HCT116 (cell line): ENCODE results near the gene CA10. TPM values are rescaled to one million over a fixed set of nuclear protein-coding genes. Genes with fewer than 3 reads are reported as not detected.

Experiments
- ATAC-seq: fragments of 200-7000 bp; cut with Tn5 transposase; 2 replicates; pipeline ENCODE4 v1.9.1; 2020; ENCODE audit warnings: mild to moderate bottlenecking, moderate library complexity
- BruUV-seq: library from RNA; stranded (reverse); fragments of 400-500 nt; replicated peaks from 2 replicates; lab custom pipeline; 2021; lab: Mats Ljungman, UMichigan
- CTCF ChIA-PET: fragments of 300-600 bp; sonication (Branson Sonifier 250); formaldehyde crosslinking; loops from one replicate; lab custom pipeline; 2021; ENCODE audit warnings: antibody characterized with exemption; lab: Charles Lee
- POLR2A ChIA-PET: fragments of 300-600, 350-600 bp; sonication (Branson Sonifier 250); formaldehyde crosslinking; loops from one replicate; lab custom pipeline; 2021; ENCODE audit warnings: antibody characterized with exemption; lab: Charles Lee
- RAD21 ChIA-PET, 2 experiments: fragments of 300-600 bp; sonication (Branson Sonifier 250); formaldehyde crosslinking; loops; one replicate each; lab custom pipeline; 2023; ENCODE audit warnings: low total read pairs in 2 of 2; ENCODE audit not compliant: uncharacterized antibody in 2 of 2, unreplicated experiment in 2 of 2, low non-redundant PET in 1 of 2; lab: Charles Lee
- DNase-seq: peaks from one replicate; pipeline ENCODE4 v3.0.0-alpha.2; 2010; ENCODE audit warnings: low read depth, low spot score
- H2AFZ ChIP-seq: fragments of 200-600 bp; shearing (Covaris generic), sonication (generic); 2 replicates; pipeline ENCODE4 v1.6.1; 2017; ENCODE audit warnings: low read depth, mixed run types, mixed read lengths, antibody characterized with exemption, low read length; ENCODE audit not compliant: poor library complexity, severe bottlenecking
- H3K27ac ChIP-seq: 2 replicates; pipeline ENCODE4 v1.5.1; 2012; ENCODE audit warnings: low read depth, low read length
- H3K27me3 ChIP-seq: fragments of 200-600 bp; sonication (generic); 2 replicates; pipeline ENCODE4 v1.6.1; 2016; ENCODE audit warnings: mixed run types, low read length, mixed read lengths; ENCODE audit not compliant: insufficient read depth
- H3K36me3 ChIP-seq, 2 experiments: fragments of 200-500 bp in 1 of 2; fragments of 200-600 bp in 1 of 2; sonication (Bioruptor generic) in 1 of 2; sonication (generic) in 1 of 2; 2 replicates each; pipeline versions ENCODE4 v1.5.1 to v1.6.1; 2014 to 2016; ENCODE audit warnings: low read length in 2 of 2, inconsistent platforms in 1 of 2, mixed read lengths in 1 of 2, mixed run types in 1 of 2; ENCODE audit not compliant: insufficient read depth in 2 of 2, control insufficient read depth in 1 of 2
- H3K4me1 ChIP-seq, 2 experiments: fragments of 200-600 bp in 1 of 2; sonication (generic) in 1 of 2; 2 replicates each; pipeline versions ENCODE4 v1.5.1 to v1.6.1; 2012 to 2017; ENCODE audit warnings: low read length in 2 of 2, inconsistent platforms in 1 of 2, mild to moderate bottlenecking in 1 of 2, mixed read lengths in 1 of 2, mixed run types in 1 of 2, moderate library complexity in 1 of 2; ENCODE audit not compliant: insufficient read depth in 2 of 2, control insufficient read depth in 1 of 2
- H3K4me2 ChIP-seq: fragments of 200-600 bp; sonication (generic); 2 replicates; pipeline ENCODE4 v1.6.1; 2017; ENCODE audit warnings: mixed run types, low read length, mixed read lengths
- H3K4me3 ChIP-seq, 2 experiments: fragments of 200-600 bp in 1 of 2; sonication (generic) in 1 of 2; replicated peaks in 1 of 2; 2 replicates each; pipeline ENCODE4 v1.5.1; 2011 to 2016; ENCODE audit warnings: low read length in 2 of 2, control low read depth in 1 of 2, low read depth in 1 of 2, mild to moderate bottlenecking in 1 of 2, mixed read lengths in 1 of 2, mixed run types in 1 of 2
- H3K79me2 ChIP-seq: fragments of 200-600 bp; sonication (generic); 2 replicates; pipeline ENCODE4 v1.6.1; 2017; ENCODE audit warnings: mild to moderate bottlenecking, mixed run types, low read length, moderate library complexity, mixed read lengths; ENCODE audit not compliant: insufficient read depth
- H3K9ac ChIP-seq: fragments of 200-600 bp; sonication (generic); 2 replicates; pipeline ENCODE4 v1.6.1; 2016; ENCODE audit warnings: low read length, mixed read lengths
- H3K9me2 ChIP-seq: fragments of 200-600 bp; sonication (generic), shearing (Covaris generic); 2 replicates; pipeline ENCODE4 v1.6.1; 2017; ENCODE audit warnings: mixed run types, mild to moderate bottlenecking, moderate library complexity; ENCODE audit not compliant: insufficient read depth
- H3K9me3 ChIP-seq, 2 experiments: fragments of 200-500 bp in 1 of 2; fragments of 200-600 bp in 1 of 2; sonication (Bioruptor generic) in 1 of 2; sonication (generic) in 1 of 2; 2 replicates each; pipeline ENCODE4 v1.6.1; 2014 to 2017; ENCODE audit warnings: low read length in 2 of 2, mixed read lengths in 2 of 2, inconsistent platforms in 1 of 2, low read depth in 1 of 2, mild to moderate bottlenecking in 1 of 2, mixed run types in 1 of 2, moderate library complexity in 1 of 2; ENCODE audit not compliant: control insufficient read depth in 1 of 2, insufficient read depth in 1 of 2
- H4K20me1 ChIP-seq: fragments of 200-600 bp; sonication (generic), shearing (Covaris generic); 2 replicates; pipeline ENCODE4 v1.6.1; 2017; ENCODE audit warnings: mixed run types, mild to moderate bottlenecking, moderate library complexity; ENCODE audit not compliant: insufficient read depth
- ATF3 ChIP-seq: IDR thresholded peaks from 2 replicates; pipeline ENCODE4 v1.6.1; 2012
- CBX3 ChIP-seq: IDR thresholded peaks from 2 replicates; pipeline ENCODE4 v1.6.1; 2012; ENCODE audit warnings: low read depth
- CEBPB ChIP-seq: IDR thresholded peaks from 2 replicates; pipeline ENCODE4 v1.6.1; 2012; ENCODE audit warnings: low read depth
- EGR1 ChIP-seq: IDR thresholded peaks from 2 replicates; pipeline ENCODE4 v1.6.1; 2012; ENCODE audit warnings: low read depth
- ELF1 ChIP-seq: IDR thresholded peaks from 2 replicates; pipeline ENCODE4 v1.6.1; 2012; ENCODE audit warnings: low read depth, borderline replicate concordance
- EZH2 ChIP-seq: fragments of 200-600 bp; sonication (generic); IDR thresholded peaks from 2 replicates; pipeline ENCODE4 v1.6.1; 2017; ENCODE audit warnings: antibody characterized with exemption, mixed run types
- EZH2phosphoT487 ChIP-seq: fragments of 200-600 bp; IDR thresholded peaks from 2 replicates; pipeline ENCODE4 v1.6.1; 2018; ENCODE audit warnings: antibody characterized with exemption, borderline replicate concordance
- JUND ChIP-seq: IDR thresholded peaks from 2 replicates; pipeline ENCODE4 v1.6.1; 2012
- POLR2A ChIP-seq: IDR thresholded peaks from 2 replicates; pipeline ENCODE4 v1.7.0; 2011; ENCODE audit warnings: borderline replicate concordance; ENCODE audit not compliant: insufficient read depth, insufficient read length; ENCODE audit errors: extremely low read depth
- POLR2AphosphoS5 ChIP-seq: IDR thresholded peaks from 2 replicates; pipeline ENCODE4 v1.6.1; 2011; ENCODE audit warnings: mild to moderate bottlenecking, low read depth, low read length, moderate library complexity
- RAD21 ChIP-seq: IDR thresholded peaks from 2 replicates; pipeline ENCODE4 v1.6.1; 2012; ENCODE audit warnings: low read depth, mild to moderate bottlenecking
- SIN3A ChIP-seq: IDR thresholded peaks from 2 replicates; pipeline ENCODE4 v1.6.1; 2012; ENCODE audit warnings: low read depth
- SP1 ChIP-seq: IDR thresholded peaks from 2 replicates; pipeline ENCODE4 v1.6.1; 2012; ENCODE audit warnings: low read depth
- SRF ChIP-seq: IDR thresholded peaks from 2 replicates; pipeline ENCODE4 v1.6.1; 2012; ENCODE audit warnings: low read depth
- YY1 ChIP-seq: IDR thresholded peaks from 2 replicates; pipeline ENCODE4 v1.6.1; 2011; ENCODE audit warnings: low read length, low read depth, moderate library complexity, mild to moderate bottlenecking; ENCODE audit not compliant: insufficient replicate concordance; ENCODE audit errors: extremely low read depth
- ZBTB33 ChIP-seq: IDR thresholded peaks from 2 replicates; pipeline ENCODE4 v1.6.1; 2011; ENCODE audit warnings: mild to moderate bottlenecking, low read length, moderate library complexity; ENCODE audit not compliant: insufficient replicate concordance; ENCODE audit errors: extremely low read depth
- ZFX ChIP-seq: fragments of 450-650 bp; IDR thresholded peaks from 2 replicates; pipeline ENCODE4 v1.6.1; 2017
- ZNF274 ChIP-seq: fragments of 200-500 bp; sonication (Bioruptor generic); IDR thresholded peaks from 2 replicates; pipeline ENCODE4 v1.6.1; 2014; ENCODE audit warnings: mild to moderate bottlenecking, low read depth, low read length, inconsistent platforms
- intact Hi-C: fragments of 100-400 bp; cut with micrococcal nuclease; formaldehyde crosslinking; loops from 2 replicates; pipeline ENCODE4 v1.10.0; 2022
- total RNA-seq: library from RNA; stranded (reverse); gene quantifications from one replicate; pipeline ENCODE4 v1.2.1, GENCODE V29; 2021; ENCODE audit not compliant: unreplicated experiment
- TF ChIP-seq, protein P1 (sequence below), 3 experiments: fragments of 200-600 bp in 1 of 3; sonication (generic) in 1 of 3; IDR thresholded peaks in 2 of 3; conservative IDR thresholded peaks in 1 of 3; 2 replicates each; pipeline ENCODE4 v1.5.1; 2012 to 2017; ENCODE audit warnings: low read depth in 2 of 3, low read length in 2 of 3, antibody characterized with exemption in 1 of 3, borderline replicate concordance in 1 of 3, control low read depth in 1 of 3, mild to moderate bottlenecking in 1 of 3, mixed read lengths in 1 of 3, mixed run types in 1 of 3, moderate library complexity in 1 of 3; ENCODE audit not compliant: insufficient read depth in 1 of 3
- TF ChIP-seq, protein P2 (sequence below): IDR thresholded peaks from 2 replicates; pipeline ENCODE4 v1.6.1; 2012

Gene CA10
- total RNA-seq, 1 experiment from 2014 or later = not detected

DNA sequence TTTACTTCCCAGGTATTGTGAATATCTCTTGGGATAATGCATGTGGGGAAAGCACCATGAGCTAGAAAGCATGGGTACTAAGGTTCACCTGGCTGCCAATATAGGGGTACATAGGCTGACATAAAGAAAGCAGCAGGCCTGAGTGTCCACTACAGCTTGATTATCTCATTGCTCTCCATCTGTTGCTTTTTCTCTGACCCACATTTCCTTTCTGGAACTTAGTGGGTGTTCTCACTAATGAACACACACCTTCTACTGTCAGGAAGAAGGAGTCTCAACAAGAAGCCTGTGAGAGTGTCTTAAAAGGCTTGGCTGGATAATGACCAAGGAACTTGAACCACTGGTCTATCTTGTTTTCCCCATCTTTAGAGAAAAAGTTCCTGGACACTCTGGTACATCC lies 62.5 kb downstream of the CA10 start (continued):
- TF ChIP-seq ATF3 (no peak), ZNF274 (no peak), EZH2 (no peak), SP1 (no peak), ELF1 (no peak)
- TF ChIP-seq, all 23 proteins: peak for 0

GRCh38 chr17:52084176-52084575 lies 74.3 kb downstream of the CA10 start:
- Histone ChIP-seq H3K9me3 (peaks cover 9 to 17% of the 10 kb centered on the region in 2 experiments; a peak in 2 of 4 replicates), H3K9ac (no peak overlapping the region), H3K4me1 (no peaks in the 10 kb centered on the region), H3K79me2 (no peaks in the 10 kb centered on the region), H3K27me3 (no peaks in the 10 kb centered on the region), H3K36me3 (no peaks in the 10 kb centered on the region), H2AFZ (no peak overlapping the region), H4K20me1 (no peaks in the 10 kb centered on the region), H3K4me2 (no peak overlapping the region), H3K9me2 (no peaks in the 10 kb centered on the region), H3K27ac (no peak overlapping the region), H3K4me3 (no peak overlapping the region)
- DNase-seq = no peak
- intact Hi-C loops = no loop called here
- ChIA-PET POLR2A (no interaction called here), RAD21 (no interaction called here), CTCF (no interaction called here)
- TF ChIP-seq EGR1 (no peak), EZH2phosphoT487 (no peak), RAD21 (no peak), ZBTB33 (no peak), SIN3A (no peak), SRF (no peak), ATF3 (no peak), CEBPB (no peak), POLR2A (no peak), YY1 (no peak), SP1 (no peak), ZNF274 (no peak), ZFX (no peak), JUND (no peak), CBX3 (no peak), POLR2AphosphoS5 (no peak)
- TF ChIP-seq, protein P1, sequence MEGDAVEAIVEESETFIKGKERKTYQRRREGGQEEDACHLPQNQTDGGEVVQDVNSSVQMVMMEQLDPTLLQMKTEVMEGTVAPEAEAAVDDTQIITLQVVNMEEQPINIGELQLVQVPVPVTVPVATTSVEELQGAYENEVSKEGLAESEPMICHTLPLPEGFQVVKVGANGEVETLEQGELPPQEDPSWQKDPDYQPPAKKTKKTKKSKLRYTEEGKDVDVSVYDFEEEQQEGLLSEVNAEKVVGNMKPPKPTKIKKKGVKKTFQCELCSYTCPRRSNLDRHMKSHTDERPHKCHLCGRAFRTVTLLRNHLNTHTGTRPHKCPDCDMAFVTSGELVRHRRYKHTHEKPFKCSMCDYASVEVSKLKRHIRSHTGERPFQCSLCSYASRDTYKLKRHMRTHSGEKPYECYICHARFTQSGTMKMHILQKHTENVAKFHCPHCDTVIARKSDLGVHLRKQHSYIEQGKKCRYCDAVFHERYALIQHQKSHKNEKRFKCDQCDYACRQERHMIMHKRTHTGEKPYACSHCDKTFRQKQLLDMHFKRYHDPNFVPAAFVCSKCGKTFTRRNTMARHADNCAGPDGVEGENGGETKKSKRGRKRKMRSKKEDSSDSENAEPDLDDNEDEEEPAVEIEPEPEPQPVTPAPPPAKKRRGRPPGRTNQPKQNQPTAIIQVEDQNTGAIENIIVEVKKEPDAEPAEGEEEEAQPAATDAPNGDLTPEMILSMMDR (IDR thresholded peaks at IDR 0.05 in 2 of 3, conservative IDR thresholded peaks at IDR 0.05 in 1 of 3; ENCODE audit: borderline replicate concordance in 1 of 3, insufficient read depth in 1 of 3, low read depth in 2 of 3, low read length in 2 of 3) = no peak
- TF ChIP-seq, protein P2, sequence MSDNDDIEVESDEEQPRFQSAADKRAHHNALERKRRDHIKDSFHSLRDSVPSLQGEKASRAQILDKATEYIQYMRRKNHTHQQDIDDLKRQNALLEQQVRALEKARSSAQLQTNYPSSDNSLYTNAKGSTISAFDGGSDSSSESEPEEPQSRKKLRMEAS = no peak
- no peak for ATAC-seq
- no TSS peak for BruUV-seq
